Measurements from ENCODE around the gene MS4A10. TPM values are rescaled to one million over a fixed set of nuclear protein-coding genes. Genes with fewer than 3 reads are reported as not detected.

MS4A10 gene
- total RNA-seq, 1 donor = not detected

DNA sequence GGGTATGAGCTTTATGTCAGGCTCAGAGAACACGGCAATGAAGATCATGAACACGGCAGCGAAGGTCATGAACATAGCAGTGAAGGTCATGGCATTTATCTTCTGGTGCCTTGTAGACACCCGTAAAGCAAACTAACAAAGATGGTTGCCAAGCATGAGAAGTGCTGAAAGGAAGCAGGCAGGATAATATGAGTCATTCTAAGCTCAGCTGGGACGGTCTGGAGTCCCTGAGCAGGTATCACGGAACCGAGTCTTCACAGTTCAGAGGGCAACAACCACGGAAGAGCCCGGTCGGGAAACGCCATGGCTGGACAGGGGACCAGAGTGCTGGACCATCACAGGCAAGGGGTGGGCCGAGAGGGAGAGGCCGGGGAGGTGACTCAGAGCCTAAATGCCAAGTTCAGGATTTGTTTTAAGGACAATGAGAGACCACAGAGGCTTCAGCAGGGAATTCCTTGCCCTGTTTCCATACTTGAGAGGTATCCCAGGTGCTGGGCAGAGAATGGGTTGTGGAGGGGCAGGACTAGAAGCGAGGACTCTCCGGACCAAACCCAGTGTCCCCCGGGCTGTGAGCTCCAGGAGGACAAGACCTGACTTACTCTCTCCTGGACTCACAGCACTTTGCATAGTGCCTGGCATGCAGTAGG lies 13.1 kb upstream of the MS4A10 start:
- TF ChIP-seq, protein P1, sequence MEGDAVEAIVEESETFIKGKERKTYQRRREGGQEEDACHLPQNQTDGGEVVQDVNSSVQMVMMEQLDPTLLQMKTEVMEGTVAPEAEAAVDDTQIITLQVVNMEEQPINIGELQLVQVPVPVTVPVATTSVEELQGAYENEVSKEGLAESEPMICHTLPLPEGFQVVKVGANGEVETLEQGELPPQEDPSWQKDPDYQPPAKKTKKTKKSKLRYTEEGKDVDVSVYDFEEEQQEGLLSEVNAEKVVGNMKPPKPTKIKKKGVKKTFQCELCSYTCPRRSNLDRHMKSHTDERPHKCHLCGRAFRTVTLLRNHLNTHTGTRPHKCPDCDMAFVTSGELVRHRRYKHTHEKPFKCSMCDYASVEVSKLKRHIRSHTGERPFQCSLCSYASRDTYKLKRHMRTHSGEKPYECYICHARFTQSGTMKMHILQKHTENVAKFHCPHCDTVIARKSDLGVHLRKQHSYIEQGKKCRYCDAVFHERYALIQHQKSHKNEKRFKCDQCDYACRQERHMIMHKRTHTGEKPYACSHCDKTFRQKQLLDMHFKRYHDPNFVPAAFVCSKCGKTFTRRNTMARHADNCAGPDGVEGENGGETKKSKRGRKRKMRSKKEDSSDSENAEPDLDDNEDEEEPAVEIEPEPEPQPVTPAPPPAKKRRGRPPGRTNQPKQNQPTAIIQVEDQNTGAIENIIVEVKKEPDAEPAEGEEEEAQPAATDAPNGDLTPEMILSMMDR (IDR thresholded peaks at IDR 0.05; ENCODE audit: extremely low read depth, low read depth, low read length) = no peak
- no peak overlapping the region for H2AFZ ChIP-seq (ENCODE audit: low read length)

DNA sequence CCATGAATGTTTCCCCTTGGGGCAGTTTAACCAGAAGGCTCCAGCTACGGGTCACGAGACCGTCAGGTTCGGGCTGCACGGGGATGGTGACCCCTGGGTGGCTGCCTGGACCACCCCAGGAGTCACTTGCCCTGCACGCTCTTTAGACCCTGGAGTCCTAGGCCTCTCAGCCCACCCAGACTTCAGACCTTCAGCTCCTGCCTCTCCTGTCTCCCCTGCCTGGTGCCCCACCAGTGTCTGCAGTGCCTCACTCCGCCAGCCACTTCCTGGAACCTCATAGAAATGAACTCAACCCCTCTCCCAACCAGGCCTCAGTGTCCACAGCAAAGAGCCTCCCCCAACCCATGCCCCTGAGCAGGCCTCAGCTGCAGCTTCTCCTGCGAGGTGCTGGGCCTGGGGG lies 12.5 kb upstream of the MS4A10 start:
- H3K36me3 ChIP-seq (ENCODE audit: insufficient read depth, low read length) = no peaks in the 10 kb centered on the region
- H3K4me2 ChIP-seq (ENCODE audit: insufficient read depth, low read length) = no peak overlapping the region
- no peaks in the 10 kb centered on the region for H4K20me1 ChIP-seq (ENCODE audit: insufficient read depth, low read length)
- no peaks in the 10 kb centered on the region for H3K79me2 ChIP-seq (ENCODE audit: insufficient read depth, low read length)
- peak; percentile 48 for DNase-seq (ENCODE audit: insufficient read length, low spot score, missing footprints)
- peaks cover 3% of the 10 kb centered on the region for H3K27me3 ChIP-seq (ENCODE audit: insufficient read depth, low read length)
- H3K9me3 ChIP-seq (ENCODE audit: low read depth, low read length) = no peaks in the 10 kb centered on the region
- H3K27ac ChIP-seq (ENCODE audit: low read depth, low read length) = no peak overlapping the region
- no peak overlapping the region for H3K4me3 ChIP-seq (ENCODE audit: insufficient read depth, low read length)
- TF ChIP-seq, protein P1 (IDR thresholded peaks at IDR 0.05; ENCODE audit: extremely low read depth, low read depth, low read length) = no peak
- no peak overlapping the region for H2AFZ ChIP-seq (ENCODE audit: low read length)
- H3K4me1 ChIP-seq (ENCODE audit: insufficient read depth, low read length) = peaks cover 15% of the 10 kb centered on the region

More for the DNA sequence above, 13.1 kb upstream of the MS4A10 start:
- peaks cover 3% of the 10 kb centered on the region for H3K27me3 ChIP-seq (ENCODE audit: insufficient read depth, low read length)
- H3K9me3 ChIP-seq (ENCODE audit: low read depth, low read length) = no peaks in the 10 kb centered on the region
- H3K4me1 ChIP-seq (ENCODE audit: insufficient read depth, low read length) = peaks cover 9% of the 10 kb centered on the region
- H3K79me2 ChIP-seq (ENCODE audit: insufficient read depth, low read length) = no peaks in the 10 kb centered on the region
- no peak overlapping the region for H3K4me3 ChIP-seq (ENCODE audit: insufficient read depth, low read length)
- peak; percentile 84 for DNase-seq (ENCODE audit: insufficient read length, low spot score, missing footprints)
- no peak overlapping the region for H3K4me2 ChIP-seq (ENCODE audit: insufficient read depth, low read length)
- no peaks in the 10 kb centered on the region for H4K20me1 ChIP-seq (ENCODE audit: insufficient read depth, low read length)
- no peaks in the 10 kb centered on the region for H3K36me3 ChIP-seq (ENCODE audit: insufficient read depth, low read length)
- H3K27ac ChIP-seq (ENCODE audit: low read depth, low read length) = no peak overlapping the region

DNA sequence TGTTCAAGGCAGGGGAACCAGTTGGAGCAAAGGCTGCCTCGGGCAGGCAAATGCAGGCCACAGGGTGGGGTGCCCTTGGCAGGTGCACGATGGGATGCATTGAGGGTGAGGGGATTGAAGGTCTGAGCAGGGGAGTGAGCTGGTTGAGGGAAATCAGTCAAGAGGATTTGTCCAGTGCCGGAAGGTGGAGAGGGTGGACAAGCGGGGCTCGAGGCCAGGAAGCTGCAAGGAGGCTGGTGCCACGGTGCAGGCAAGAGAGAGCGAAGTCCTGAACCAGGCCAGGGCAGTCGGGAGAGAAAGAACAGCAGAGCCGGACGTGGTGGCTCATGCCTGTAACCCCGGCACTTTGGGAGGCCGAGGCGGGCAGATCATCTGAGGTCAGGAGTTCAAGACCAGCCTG lies 10.4 kb upstream of the MS4A10 start:
- Histone ChIP-seq H3K4me2 (ENCODE audit: insufficient read depth, low read length) (no peak overlapping the region), H3K4me1 (ENCODE audit: insufficient read depth, low read length) (peaks cover 15% of the 10 kb centered on the region), H3K79me2 (ENCODE audit: insufficient read depth, low read length) (no peaks in the 10 kb centered on the region), H3K27me3 (ENCODE audit: insufficient read depth, low read length) (no peaks in the 10 kb centered on the region), H3K36me3 (ENCODE audit: insufficient read depth, low read length) (no peaks in the 10 kb centered on the region), H3K4me3 (ENCODE audit: insufficient read depth, low read length) (no peak overlapping the region), H3K27ac (ENCODE audit: low read depth, low read length) (no peak overlapping the region), H3K9me3 (ENCODE audit: low read depth, low read length) (no peaks in the 10 kb centered on the region), H4K20me1 (ENCODE audit: insufficient read depth, low read length) (no peaks in the 10 kb centered on the region), H2AFZ (ENCODE audit: low read length) (no peak overlapping the region)
- TF ChIP-seq, protein P1 (IDR thresholded peaks at IDR 0.05; ENCODE audit: extremely low read depth, low read depth, low read length) = no peak
- DNase-seq (ENCODE audit: insufficient read length, low spot score, missing footprints) = peak; percentile 41

DNA sequence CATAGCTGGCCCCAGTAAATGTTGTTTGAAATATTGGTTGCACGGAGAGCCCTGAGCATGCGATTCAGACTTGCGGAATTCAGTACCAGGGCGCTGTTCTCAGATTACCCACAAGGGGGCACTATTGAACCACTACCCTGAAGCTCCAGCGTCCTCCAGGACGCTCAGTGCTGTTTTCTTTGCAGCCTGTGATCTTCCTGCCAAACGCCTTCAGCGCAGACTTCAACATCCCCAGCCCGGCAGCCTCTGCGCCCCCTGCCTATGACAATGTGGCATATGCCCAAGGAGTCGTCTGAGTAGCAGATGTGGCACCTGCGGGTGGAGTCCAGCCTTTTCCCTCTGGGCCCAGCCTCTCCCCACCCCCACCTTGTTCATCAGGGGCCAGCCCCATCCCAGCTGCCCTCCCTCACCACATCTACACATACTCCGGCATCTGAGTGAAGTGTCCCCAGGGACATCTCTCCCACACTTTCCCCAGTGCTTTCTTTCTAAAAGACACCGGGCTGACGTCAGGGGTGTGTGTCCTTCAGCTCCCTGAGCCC lies 9.6 kb upstream of the MS4A10 start:
- Histone ChIP-seq H3K79me2 (ENCODE audit: insufficient read depth, low read length) (no peaks in the 10 kb centered on the region), H3K9me3 (ENCODE audit: low read depth, low read length) (no peaks in the 10 kb centered on the region), H3K36me3 (ENCODE audit: insufficient read depth, low read length) (no peaks in the 10 kb centered on the region), H3K27ac (ENCODE audit: low read depth, low read length) (no peak overlapping the region), H3K4me3 (ENCODE audit: insufficient read depth, low read length) (no peak overlapping the region), H3K4me1 (ENCODE audit: insufficient read depth, low read length) (peaks cover 15% of the 10 kb centered on the region), H3K4me2 (ENCODE audit: insufficient read depth, low read length) (peak overlapping the region; percentile 49), H3K27me3 (ENCODE audit: insufficient read depth, low read length) (no peaks in the 10 kb centered on the region), H4K20me1 (ENCODE audit: insufficient read depth, low read length) (no peaks in the 10 kb centered on the region), H2AFZ (ENCODE audit: low read length) (peak overlapping the region; percentile 32)
- TF ChIP-seq, protein P1 (IDR thresholded peaks at IDR 0.05; ENCODE audit: extremely low read depth, low read depth, low read length) = peak; percentile 94
- peak; percentile 97 for DNase-seq (ENCODE audit: insufficient read length, low spot score, missing footprints)

Data from osteoblast (primary cell).